ENCODE results near the gene CHRDL2. TPM values are rescaled to one million over a fixed set of nuclear protein-coding genes. Genes with fewer than 3 reads are reported as not detected.

The CHRDL2 gene
- total and polyA plus RNA-seq, 2 of the 4 experiments (the other 2 are of a cell fraction) = 0.80 TPM; not detected in 1

DNA sequence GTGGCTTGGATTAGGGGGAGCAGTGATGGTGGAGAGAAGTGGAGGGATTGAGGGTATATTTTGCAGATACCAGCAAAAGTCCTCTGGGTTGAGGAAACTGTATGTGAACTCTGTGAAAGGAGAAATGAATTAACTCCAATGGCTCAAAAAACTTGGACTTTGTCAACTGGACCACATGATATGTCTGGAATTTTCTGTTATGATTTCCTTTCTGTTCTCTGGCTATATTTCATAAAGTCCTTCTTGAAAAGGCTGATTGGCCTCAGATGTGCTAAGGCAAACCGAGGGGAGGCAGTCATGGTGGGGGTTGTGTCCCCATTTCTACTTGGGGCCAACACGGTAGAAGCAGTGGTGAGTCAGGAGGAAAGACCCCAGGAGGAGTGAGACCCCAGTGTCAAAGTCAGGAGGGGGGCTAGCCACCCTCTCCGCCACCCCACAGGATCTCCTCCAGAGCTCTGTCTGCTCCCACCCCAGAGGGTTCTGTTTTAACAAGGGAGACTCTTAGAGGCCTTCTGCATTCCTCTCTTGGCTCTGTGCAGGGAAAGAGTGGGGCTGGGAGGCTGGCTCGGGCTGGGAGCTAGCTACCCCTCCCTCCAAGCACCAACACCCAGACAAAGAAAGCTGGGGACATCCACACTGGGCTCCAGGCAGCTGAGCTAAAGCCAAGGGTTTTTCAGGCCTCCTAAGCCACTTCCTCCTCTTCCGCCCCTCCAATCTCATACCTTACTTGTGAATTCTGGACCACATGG is 13.8 kb downstream of the CHRDL2 start (continued):
- TF ChIP-seq, protein P1, sequence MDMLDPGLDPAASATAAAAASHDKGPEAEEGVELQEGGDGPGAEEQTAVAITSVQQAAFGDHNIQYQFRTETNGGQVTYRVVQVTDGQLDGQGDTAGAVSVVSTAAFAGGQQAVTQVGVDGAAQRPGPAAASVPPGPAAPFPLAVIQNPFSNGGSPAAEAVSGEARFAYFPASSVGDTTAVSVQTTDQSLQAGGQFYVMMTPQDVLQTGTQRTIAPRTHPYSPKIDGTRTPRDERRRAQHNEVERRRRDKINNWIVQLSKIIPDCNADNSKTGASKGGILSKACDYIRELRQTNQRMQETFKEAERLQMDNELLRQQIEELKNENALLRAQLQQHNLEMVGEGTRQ (IDR thresholded peaks at IDR 0.05; ENCODE audit: low read depth, low read length) = no peak

DNA sequence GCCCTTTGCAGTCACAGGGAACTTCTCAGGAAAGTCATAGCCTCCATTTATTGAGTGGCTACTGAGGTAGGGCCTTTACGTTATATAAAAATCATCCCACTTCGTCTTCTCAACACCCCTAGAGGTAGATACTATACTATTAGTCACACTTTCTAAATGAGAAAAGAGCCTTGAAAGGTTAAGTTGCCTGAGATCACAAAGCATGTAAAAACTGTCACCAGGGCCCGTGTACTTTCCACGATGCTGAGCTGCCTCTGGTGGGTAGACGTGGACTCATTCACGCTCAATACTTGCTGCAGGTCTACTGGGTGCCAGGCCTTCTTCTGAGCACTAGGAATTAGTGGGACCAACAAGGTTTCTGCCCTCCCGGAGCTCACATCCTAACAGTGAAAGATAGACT is 16.3 kb downstream of the CHRDL2 start:
- Histone ChIP-seq H3K14ac (replicated peaks; ENCODE audit: low read depth, low read length) (no peak overlapping the region; the same call in 1 of the 2 replicates), H3K4ac (ENCODE audit: low read depth, low read length) (no peak overlapping the region), H3K4me3 (ENCODE audit: insufficient read depth, low read depth, low read length) (no peak overlapping the region), H3K4me1 (ENCODE audit: control insufficient read depth, insufficient read depth, low read length) (peaks cover 29% of the 10 kb centered on the region), H2BK20ac (ENCODE audit: low read depth, low read length) (no peak overlapping the region), H4K8ac (ENCODE audit: low read depth in 2 of 2, low read length in 2 of 2) (no peak overlapping the region), H3K79me1 (ENCODE audit: low read depth in 1 of 2, low read length in 2 of 2) (no peaks in the 10 kb centered on the region), H3K23ac (ENCODE audit: low read depth, low read length) (no peak overlapping the region), H3K9me3 (ENCODE audit: control insufficient read depth, insufficient read depth, low read length) (no peaks in the 10 kb centered on the region), H3K27ac (ENCODE audit: insufficient read depth, low read length) (no peak overlapping the region), H3K18ac (ENCODE audit: low read depth, low read length) (no peak overlapping the region; the same call in 1 of the 2 replicates), H3K4me2 (ENCODE audit: low read depth, low read length) (no peak overlapping the region), H4K5ac (ENCODE audit: low read depth, low read length) (no peak overlapping the region), H4K20me1 (ENCODE audit: insufficient read depth, low read length) (no peaks in the 10 kb centered on the region), H2BK15ac (ENCODE audit: low read depth, low read length) (0 out of 3 replicates have a peak overlapping the region, but pooled peaks have one; percentile 10), H2AFZ (replicated peaks; ENCODE audit: low read length, poor library complexity) (no peak overlapping the region), H2BK5ac (ENCODE audit: low read depth, low read length, poor library complexity, severe bottlenecking) (no peak overlapping the region), H3K9me1 (ENCODE audit: insufficient read depth, low read length) (no peaks in the 10 kb centered on the region; the same call in 1 of the 2 replicates), H3K36me3 (ENCODE audit: control insufficient read depth, insufficient read depth, low read length) (no peaks in the 10 kb centered on the region), H2BK120ac (ENCODE audit: low read depth, low read length) (no peak overlapping the region), H2AK9ac (replicated peaks; ENCODE audit: low read depth, low read length, poor library complexity) (no peak overlapping the region), H3K27me3 (ENCODE audit: control insufficient read depth, insufficient read depth, low read length) (no peaks in the 10 kb centered on the region), H2AK5ac (ENCODE audit: low read depth, low read length) (no peak overlapping the region), H3K56ac (ENCODE audit: extremely low read depth, insufficient read depth, low read length) (no peak overlapping the region), H4K91ac (ENCODE audit: insufficient read depth, low read depth, low read length) (no peak overlapping the region), H3K9ac (ENCODE audit: low read depth, low read length) (no peak overlapping the region)
- DNase-seq (no peak), ATAC-seq (ENCODE audit: low read depth) (no peak)
- BruUV-seq (replicated peaks) = no TSS peak
- 94% methylated on average over 3 of the region's 7 CpGs; no CpG with 5 or more reads in 1 of the 2 experiments for WGBS, 2 experiments (ENCODE audit: extremely low coverage in 2 of 2, insufficient read length in 1 of 2)
- no peak for TF ChIP-seq POLR2A (IDR thresholded peaks at IDR 0.05; ENCODE audit: low read depth, low read length)
- no peak for TF ChIP-seq FOS (IDR thresholded peaks at IDR 0.05; ENCODE audit: low read depth, low read length)
- TF ChIP-seq BHLHE40 (IDR thresholded peaks at IDR 0.05; ENCODE audit: low read depth, low read length) = no peak
- TF ChIP-seq, protein P2, sequence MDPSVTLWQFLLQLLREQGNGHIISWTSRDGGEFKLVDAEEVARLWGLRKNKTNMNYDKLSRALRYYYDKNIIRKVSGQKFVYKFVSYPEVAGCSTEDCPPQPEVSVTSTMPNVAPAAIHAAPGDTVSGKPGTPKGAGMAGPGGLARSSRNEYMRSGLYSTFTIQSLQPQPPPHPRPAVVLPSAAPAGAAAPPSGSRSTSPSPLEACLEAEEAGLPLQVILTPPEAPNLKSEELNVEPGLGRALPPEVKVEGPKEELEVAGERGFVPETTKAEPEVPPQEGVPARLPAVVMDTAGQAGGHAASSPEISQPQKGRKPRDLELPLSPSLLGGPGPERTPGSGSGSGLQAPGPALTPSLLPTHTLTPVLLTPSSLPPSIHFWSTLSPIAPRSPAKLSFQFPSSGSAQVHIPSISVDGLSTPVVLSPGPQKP (IDR thresholded peaks at IDR 0.05; ENCODE audit: borderline replicate concordance, low read depth, low read length) = no peak
- no peak for TF ChIP-seq SMC3 (IDR thresholded peaks at IDR 0.05; ENCODE audit: low read depth, low read length)
- TF ChIP-seq CEBPB (IDR thresholded peaks at IDR 0.05; ENCODE audit: low read depth, low read length) = no peak
- TF ChIP-seq MAZ (IDR thresholded peaks at IDR 0.05; ENCODE audit: borderline replicate concordance, low read depth, low read length) = no peak
- in situ Hi-C loops (cut with MboI; ENCODE audit: low sequenced_read_pairs) = no loop called here
- ChIA-PET POLR2A (ENCODE audit: unreplicated experiment) (no interaction called here), CTCF (no interaction called here)
- dilution Hi-C loops (cut with HindIII; ENCODE audit: low sequenced_read_pairs, unreplicated experiment) = no loop called here
- intact Hi-C loops (cut with micrococcal nuclease) = no loop called here
